GM20431 (cell line): Measurements from ENCODE around the gene SLIT3.

ENCODE experiments used
- in situ Hi-C: fragments of 300-500 bp; cut with MseI, MboI; formaldehyde crosslinking; loops from one replicate; pipeline ENCODE4 v1.15.0; 2020; ENCODE audit warnings: low sequenced_read_pairs; ENCODE audit not compliant: unreplicated experiment

SLIT3 gene

GRCh38 chr5:168892618-168893186, 408.2 kb downstream of the SLIT3 start:
- in situ Hi-C loops: no loop called here

- in situ Hi-C loops: no loop called here
Measured at GRCh38 chr5:168890816-168891812, 409.8 kb downstream of the SLIT3 start.

GRCh38 chr5:168889039-168889438, 411.9 kb downstream of the SLIT3 start:
- in situ Hi-C loops: no loop called here

DNA sequence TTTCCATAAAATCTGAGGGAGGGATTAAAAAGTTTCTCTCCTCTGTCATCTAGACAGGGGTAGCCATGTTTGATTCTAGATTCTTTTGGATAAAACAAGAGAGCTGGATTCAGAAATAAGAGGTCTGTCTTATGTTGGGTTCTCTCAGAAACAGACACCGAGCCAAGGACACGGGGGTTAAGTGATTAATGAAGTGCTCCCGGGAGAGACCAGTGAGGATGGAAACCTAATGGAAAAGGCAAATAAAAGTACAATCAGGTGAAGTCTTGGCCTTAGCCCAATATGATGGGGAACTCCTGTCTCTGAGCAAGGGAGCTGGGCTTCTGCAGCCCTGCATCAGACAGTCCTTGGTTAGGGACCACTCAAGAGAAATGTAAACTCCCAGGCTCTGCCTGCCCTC, 413.0 kb downstream of the SLIT3 start:
- in situ Hi-C loops: no loop called here

DNA sequence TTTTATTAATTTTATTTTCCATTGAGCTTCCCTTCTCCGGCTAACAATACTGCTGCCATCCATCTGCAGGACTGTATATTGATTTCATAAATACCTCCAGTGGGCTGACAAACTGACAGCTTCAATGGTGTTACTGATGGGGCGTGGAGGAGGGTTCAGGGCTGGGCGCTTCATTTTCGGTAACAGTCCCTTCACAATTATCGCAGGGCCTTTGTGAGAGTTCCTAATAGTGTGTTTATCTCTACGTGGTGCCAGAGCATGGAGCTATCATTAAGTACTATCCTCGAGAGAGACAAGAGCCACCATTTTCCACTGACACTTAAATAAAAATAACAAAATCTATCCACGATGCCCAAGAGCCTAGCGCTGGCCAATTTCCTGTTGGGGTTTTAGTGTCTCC, 414.8 kb downstream of the SLIT3 start:
- in situ Hi-C loops: no loop called here

- in situ Hi-C loops: no loop called here
Measured at GRCh38 chr5:168885324-168886120, 415.4 kb downstream of the SLIT3 start.

GRCh38 chr5:168883991-168884390, 416.9 kb downstream of the SLIT3 start:
- in situ Hi-C loops: no loop called here

GRCh38 chr5:168883281-168883741, 417.6 kb downstream of the SLIT3 start:
- in situ Hi-C loops: no loop called here

DNA sequence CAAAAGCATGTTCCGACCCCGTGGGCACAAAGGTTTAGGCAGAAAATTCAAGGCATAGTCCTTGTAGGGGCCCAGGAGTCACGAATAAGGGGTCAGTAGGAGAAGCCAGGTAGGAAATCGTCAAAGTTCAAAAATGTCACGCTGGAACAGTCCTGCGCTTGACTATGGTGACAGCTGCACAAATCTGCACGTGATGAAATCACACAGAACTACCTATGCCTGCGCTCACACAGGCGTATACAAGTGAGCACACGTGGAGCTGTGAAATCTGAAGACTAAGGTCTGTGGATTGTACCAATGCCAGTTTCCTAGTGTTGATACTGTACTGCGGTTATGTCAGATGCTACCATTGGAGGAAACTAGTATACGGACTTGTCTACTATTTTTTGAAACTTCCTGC, 418.7 kb downstream of the SLIT3 start:
- in situ Hi-C loops: no loop called here

DNA sequence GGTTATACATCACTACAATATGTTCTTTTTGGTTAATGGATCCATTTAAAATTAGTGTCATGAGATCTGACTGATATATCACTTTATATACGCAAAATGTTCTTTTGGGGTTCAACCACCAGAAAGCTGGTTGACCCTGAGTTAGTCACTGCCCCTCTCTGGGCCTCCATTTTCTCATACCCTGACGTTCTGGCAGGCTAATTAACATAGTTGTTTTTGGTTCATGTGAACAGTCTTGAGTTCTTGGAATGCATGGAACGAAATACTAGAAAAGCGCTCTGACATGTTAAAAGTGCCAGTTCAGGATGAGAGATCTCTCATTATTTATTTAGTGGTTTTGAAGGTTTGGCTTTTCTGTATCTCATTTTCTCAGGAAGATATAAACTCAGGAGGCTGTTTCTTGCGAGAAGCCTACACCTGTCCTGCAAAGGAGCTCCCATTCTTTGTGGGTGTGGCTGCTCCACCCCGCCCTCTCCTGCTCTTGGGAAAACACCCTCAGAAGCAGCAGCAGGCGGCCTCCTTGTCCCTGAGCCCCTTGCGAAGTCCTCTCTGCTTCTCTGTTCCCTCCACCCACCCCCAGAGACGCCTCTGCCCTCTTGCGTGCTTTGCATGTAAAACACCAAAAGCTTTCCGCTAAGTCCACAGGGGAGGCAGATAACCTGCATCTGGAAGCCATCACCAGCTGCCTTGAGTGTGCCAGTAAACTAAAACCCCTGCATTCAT, 419.4 kb downstream of the SLIT3 start:
- in situ Hi-C loops: no loop called here

DNA sequence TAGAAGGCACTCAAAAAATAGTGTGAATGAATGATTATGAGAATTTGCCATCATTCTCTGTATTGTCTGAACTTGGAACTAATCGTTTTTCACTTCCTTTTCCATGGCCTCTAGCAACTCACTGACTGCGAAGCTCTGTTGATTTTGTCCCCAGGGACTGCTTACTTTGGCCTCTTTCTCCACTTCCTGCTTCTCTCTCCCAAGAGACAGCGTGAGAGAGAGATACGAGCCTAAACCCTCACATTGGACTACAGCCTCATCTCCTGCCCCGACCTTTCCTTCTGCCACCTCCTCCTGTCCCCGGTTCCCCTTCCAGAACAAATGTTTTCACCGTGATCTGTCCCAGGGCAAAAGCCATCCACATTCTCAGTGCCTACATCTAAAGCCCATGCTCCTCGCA, 421.0 kb downstream of the SLIT3 start:
- in situ Hi-C loops: no loop called here

- in situ Hi-C loops: no loop called here
Measured at GRCh38 chr5:168879331-168879730, 421.6 kb downstream of the SLIT3 start.

DNA sequence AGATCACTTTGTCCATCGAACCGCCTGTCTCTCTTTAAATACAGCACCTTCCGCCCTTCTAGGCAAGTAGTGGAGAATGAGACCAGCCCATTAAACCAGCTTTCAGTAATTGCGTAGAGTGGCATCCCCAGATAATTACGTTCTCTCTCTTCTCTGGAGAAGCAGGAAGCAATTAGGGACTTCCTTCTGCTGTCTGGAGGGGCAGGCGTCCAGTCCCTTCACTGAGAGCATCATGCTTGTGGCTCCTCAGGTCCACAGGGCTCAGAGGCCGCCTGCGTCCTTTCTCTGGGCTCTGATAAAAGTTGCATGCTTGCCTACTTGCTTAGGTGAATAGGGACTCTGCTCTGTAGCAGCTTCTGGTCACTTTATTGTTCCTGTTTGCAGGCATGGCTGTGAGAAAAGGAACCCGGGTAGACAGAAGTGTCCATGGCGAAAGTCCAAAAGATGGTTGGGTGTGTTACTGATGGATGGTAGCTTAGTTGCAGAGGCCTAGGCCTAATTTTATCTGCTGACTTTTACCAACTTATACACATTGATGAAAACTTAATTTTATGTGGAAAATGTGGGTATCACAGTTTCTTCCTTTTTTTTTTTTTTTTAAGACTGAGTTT, 422.7 kb downstream of the SLIT3 start:
- in situ Hi-C loops: no loop called here

DNA sequence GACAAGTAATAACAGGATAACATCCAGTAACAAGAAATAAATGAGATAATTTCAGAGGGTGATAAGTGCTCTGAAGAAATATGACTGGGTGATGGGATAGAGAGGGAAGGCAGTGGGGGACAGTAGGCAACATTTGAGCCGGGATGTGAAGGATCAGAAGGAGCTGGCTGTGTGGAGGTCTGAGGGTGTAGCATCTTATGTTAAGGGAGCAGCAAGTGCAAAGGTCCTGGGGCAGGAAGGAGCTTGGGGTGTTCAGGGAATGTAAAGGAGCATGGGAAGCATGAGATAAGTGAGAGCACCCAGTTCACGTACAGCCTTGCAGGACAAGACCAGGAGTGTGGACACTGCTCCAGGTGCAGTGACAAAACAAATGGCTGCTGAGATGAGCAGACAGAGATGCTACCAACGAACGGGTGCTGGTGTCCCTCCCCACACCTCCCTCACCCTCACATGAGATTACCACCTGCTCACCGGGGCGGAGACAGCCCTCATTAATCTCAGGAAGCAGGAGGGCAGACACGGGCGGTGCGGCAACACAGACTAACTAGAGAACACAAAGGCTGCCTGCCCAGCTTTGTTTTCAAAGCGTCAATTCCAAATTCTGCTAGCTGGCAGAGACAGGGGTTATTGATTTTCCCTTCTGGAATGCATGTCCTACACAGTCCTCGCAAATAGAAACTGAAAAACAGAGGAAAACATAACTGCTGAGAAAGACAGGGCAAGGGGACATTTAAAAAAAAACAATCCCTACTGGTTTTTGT, 423.6 kb downstream of the SLIT3 start:
- in situ Hi-C loops: no loop called here

DNA sequence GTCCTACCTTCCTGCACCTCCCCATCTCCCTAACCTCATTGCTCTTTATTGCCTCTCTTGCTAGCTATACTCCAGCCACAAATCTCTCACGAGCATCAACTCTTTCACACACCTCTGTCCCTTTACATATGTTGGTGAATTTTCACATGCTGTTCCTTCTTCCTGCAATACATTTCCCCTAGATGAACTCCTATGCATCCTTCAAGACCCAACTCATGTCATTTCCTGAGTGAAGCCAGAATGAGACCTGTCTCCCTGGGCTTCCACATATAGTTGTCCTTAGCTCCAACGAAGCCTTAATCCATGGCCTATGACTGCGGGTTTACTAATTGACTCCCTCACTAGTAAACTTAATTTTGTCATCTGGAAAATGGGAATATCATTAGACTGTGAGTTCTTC, 424.5 kb downstream of the SLIT3 start:
- in situ Hi-C loops: no loop called here

DNA sequence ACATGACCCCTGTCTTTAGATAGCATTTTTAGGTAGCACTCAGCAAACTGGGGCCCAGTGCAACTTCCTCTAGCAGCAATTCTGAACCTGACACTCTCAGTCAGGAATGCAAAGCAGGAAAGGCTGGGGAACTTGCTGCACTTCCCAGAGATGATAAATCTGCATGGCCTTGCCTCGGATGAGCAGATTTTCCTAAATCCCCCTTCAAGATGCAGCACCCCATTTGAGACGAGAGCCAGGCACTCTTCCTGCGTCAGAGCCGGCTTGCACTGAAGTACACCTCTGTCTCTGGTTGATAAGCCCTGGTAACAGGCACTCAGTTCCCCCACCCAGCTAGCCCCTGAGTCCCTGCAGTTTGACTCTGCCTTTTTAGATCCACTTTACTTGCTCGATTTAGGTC, 425.1 kb downstream of the SLIT3 start:
- in situ Hi-C loops: no loop called here

- in situ Hi-C loops: no loop called here
Measured at GRCh38 chr5:168874713-168875380, 426.1 kb downstream of the SLIT3 start.

- in situ Hi-C loops: no loop called here
Measured at GRCh38 chr5:168872246-168872645, 428.7 kb downstream of the SLIT3 start.
